Thyroid gland (tissue), 4 donors: ENCODE results near the gene MIB1. TPM values are rescaled to one million over a fixed set of nuclear protein-coding genes. Genes with fewer than 3 reads are reported as not detected.

Experiments
- DNase-seq, 2 donors: peaks; one replicate each; pipeline ENCODE4 v3.0.0-alpha.2; 2019
- H3K27ac ChIP-seq, 3 donors: fragments of 200-600 bp; sonication (generic); 1 replicate in 2 of 3; 2 replicates in 1 of 3; pipeline ENCODE4 v1.5.1; 2016 to 2019; ENCODE audit warnings: mild to moderate bottlenecking in 1 of 3, moderate library complexity in 1 of 3
- H3K27me3 ChIP-seq: fragments of 200-600 bp; sonication (generic); one replicate; pipeline ENCODE4 v1.5.1; 2019
- H3K36me3 ChIP-seq, 2 donors: fragments of 200-600 bp; sonication (generic); one replicate each; pipeline ENCODE4 v1.5.1; 2016 to 2019
- H3K4me1 ChIP-seq, 2 donors: fragments of 200-600 bp; sonication (generic); one replicate each; pipeline ENCODE4 v1.5.1; 2017 to 2019
- H3K4me3 ChIP-seq, 3 donors: fragments of 200-600 bp; sonication (generic); replicated peaks in 1 of 3; 1 replicate in 2 of 3; 2 replicates in 1 of 3; pipeline ENCODE4 v1.5.1; 2016; ENCODE audit warnings: mild to moderate bottlenecking in 1 of 3
- H3K9me3 ChIP-seq: fragments of 200-600 bp; sonication (generic); one replicate; pipeline ENCODE4 v1.5.1; 2017
- POLR2A ChIP-seq, 2 donors: fragments of 450-650 bp; IDR thresholded peaks; one replicate each; pipeline ENCODE4 v1.6.1; 2017; ENCODE audit warnings: antibody characterized with exemption in 2 of 2, mild to moderate bottlenecking in 2 of 2, moderate library complexity in 1 of 2
- WGBS, 2 donors: methylation state at CpG; one replicate each; pipeline ENCODE4 v1.1.5; 2017; 5-methylcytosine and 5-hydroxymethylcytosine counted together
- intact Hi-C: fragments of 100-400 bp; cut with DNase I; formaldehyde crosslinking; loops from one replicate; pipeline ENCODE4 v1.15.1; 2023
- total RNA-seq, 4 donors: library from RNA; depleted of rRNA; stranded (reverse); fragments of >200 nt; gene quantifications; one replicate each; pipeline ENCODE4 v1.2.3, GENCODE V29; 2016
- TF ChIP-seq, protein P1 (sequence below), 6 experiments: fragments of 200-600 bp in 3 of 6; fragments of 450-650 bp in 3 of 6; sonication (generic) in 3 of 6; IDR thresholded peaks; one replicate each; pipeline ENCODE4 v1.5.1; 2016 to 2019; ENCODE audit warnings: antibody characterized with exemption in 6 of 6, mild to moderate bottlenecking in 2 of 6, inconsistent platforms in 1 of 6, moderate library complexity in 1 of 6

MIB1 gene
- total RNA-seq, 4 donors from 2014 or later: 35.8 to 55.6 (median 45.0) TPM

DNA sequence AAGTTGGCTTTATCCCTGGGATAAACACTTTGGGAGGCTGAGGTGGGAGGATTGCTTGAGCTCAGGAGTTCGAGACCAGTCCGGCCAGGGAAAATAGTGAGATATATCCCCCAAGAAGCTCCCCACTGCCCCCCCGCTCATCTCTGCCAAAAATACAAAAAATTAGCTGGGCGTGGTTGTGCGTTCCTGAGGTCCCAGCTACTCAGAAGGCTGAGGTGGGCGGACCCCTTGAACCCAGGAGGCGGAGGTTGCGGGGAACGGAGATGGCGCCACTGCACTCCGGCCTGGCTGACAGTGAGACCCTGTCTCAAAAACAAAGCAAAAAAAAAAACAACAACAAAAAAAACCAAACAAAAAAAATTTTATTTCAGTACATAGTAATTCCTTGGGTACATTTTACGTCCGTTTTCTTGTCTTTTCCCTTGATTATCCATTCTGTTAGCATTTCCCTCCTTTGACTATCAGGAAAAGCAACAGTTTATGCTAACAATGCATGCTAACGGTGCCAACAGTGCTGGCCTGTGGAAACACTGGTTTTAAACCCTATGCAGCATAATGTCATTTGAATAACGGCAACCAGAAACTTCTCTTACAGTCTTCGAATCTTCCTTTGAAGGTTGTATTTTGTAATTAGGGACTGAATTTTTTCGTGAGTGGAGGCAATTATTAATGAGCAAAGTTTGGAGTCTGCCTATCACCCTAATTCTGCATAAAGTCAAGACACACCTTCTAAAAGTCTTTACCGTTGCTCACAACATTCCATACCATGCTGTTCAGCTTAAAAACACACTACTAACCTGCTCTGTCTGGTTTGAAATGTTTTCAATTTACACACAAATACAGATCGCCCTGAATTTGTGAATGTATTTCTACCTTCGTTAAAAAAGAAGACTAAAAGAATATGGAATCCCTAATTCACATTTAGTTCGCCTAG, 721 bp upstream of the MIB1 start:
- Histone ChIP-seq H3K4me3 (peak overlapping the region in 2 of 3 donors; percentile 4 to 17), H3K36me3 (no peaks in the 10 kb centered on the region), H3K4me1 (peaks cover 12 to 28% of the 10 kb centered on the region in 2 donors), H3K9me3 (no peaks in the 10 kb centered on the region), H3K27ac (peak overlapping the region in 2 of 3 donors; percentile 35 to 97), H3K27me3 (no peaks in the 10 kb centered on the region)
- peak in 1 of 2 donors; percentile 14 for DNase-seq
- intact Hi-C loops: no loop called here
- 52 to 60% methylated on average over 21 of the region's 21 CpGs for WGBS, 2 donors
- no peak for TF ChIP-seq POLR2A (IDR thresholded peaks at IDR 0.05)
- TF ChIP-seq, protein P1, sequence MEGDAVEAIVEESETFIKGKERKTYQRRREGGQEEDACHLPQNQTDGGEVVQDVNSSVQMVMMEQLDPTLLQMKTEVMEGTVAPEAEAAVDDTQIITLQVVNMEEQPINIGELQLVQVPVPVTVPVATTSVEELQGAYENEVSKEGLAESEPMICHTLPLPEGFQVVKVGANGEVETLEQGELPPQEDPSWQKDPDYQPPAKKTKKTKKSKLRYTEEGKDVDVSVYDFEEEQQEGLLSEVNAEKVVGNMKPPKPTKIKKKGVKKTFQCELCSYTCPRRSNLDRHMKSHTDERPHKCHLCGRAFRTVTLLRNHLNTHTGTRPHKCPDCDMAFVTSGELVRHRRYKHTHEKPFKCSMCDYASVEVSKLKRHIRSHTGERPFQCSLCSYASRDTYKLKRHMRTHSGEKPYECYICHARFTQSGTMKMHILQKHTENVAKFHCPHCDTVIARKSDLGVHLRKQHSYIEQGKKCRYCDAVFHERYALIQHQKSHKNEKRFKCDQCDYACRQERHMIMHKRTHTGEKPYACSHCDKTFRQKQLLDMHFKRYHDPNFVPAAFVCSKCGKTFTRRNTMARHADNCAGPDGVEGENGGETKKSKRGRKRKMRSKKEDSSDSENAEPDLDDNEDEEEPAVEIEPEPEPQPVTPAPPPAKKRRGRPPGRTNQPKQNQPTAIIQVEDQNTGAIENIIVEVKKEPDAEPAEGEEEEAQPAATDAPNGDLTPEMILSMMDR (IDR thresholded peaks at IDR 0.05): no peak

DNA sequence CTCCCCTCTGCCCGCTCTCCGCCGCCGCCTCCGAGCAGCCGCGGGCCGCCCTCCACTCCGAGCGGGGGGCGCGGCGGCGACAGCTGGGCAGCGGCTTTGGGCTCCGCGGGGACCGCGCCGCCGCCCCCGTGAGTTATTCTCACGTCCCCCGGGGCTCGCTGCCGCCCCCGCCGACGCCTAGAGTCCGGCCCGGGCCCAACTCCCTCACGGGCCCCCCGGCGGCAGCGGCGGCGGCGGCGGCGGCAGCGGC, 645 bp downstream of the MIB1 start:
- Histone ChIP-seq H3K4me1 (peaks cover 15 to 33% of the 10 kb centered on the region in 2 donors), H3K4me3 (peak overlapping the region; percentile 81 to 97 (median 91)), H3K27me3 (no peaks in the 10 kb centered on the region), H3K27ac (peak overlapping the region; percentile 94 to 99 (median 97)), H3K36me3 (no peaks in the 10 kb centered on the region), H3K9me3 (no peaks in the 10 kb centered on the region)
- TF ChIP-seq, protein P1 (IDR thresholded peaks at IDR 0.05): no peak
- TF ChIP-seq POLR2A (IDR thresholded peaks at IDR 0.05): no peak
- 1% methylated on average over 18 of the region's 41 CpGs; no CpG with 5 or more reads in 1 of the 2 donors for WGBS, 2 donors
- DNase-seq: no peak
- intact Hi-C loops: no loop called here

DNA sequence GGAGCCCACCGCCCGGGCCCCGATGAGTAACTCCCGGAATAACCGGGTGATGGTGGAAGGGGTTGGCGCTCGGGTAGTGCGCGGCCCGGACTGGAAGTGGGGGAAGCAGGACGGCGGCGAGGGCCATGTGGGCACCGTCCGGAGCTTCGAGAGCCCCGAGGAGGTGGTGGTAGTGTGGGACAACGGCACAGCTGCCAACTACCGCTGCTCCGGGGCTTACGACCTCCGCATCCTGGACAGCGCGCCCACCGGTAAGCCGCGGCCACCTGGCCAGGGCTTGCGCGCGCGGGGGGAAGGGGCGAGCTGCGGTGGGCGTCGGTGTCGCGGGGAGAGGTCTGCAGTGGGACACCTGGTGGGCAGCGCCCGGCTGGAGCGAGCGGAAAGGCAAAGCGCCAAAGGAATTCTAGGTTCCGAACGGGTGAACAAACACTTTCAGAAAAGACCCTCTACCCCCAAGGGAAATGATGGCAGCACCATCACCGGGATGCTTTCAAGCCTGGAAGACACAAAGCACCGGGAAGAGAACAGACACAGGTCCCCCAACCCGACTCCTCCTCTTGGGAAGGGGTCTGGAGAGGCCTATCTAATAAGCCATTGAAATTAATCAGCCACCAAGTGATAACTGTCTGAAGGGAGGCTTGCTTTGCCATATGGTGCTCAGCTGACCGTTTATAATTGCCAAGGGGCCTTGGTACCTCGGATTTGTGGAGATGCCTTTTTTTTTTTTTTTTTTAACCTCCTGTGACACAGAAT, 1.1 kb downstream of the MIB1 start:
- Histone ChIP-seq H3K27me3 (no peaks in the 10 kb centered on the region), H3K9me3 (no peaks in the 10 kb centered on the region), H3K4me3 (peak overlapping the region; percentile 81 to 97 (median 91)), H3K4me1 (peaks cover 15 to 34% of the 10 kb centered on the region in 2 donors), H3K27ac (peak overlapping the region in 2 of 3 donors; percentile 94 to 97), H3K36me3 (no peaks in the 10 kb centered on the region)
- DNase-seq: peak; percentile 34 to 42
- 1% methylated on average over 22 to 40 of the region's 49 CpGs for WGBS, 2 donors
- no peak for TF ChIP-seq POLR2A (IDR thresholded peaks at IDR 0.05)
- TF ChIP-seq, protein P1 (IDR thresholded peaks at IDR 0.05): no peak
- intact Hi-C loops: no loop called here

DNA sequence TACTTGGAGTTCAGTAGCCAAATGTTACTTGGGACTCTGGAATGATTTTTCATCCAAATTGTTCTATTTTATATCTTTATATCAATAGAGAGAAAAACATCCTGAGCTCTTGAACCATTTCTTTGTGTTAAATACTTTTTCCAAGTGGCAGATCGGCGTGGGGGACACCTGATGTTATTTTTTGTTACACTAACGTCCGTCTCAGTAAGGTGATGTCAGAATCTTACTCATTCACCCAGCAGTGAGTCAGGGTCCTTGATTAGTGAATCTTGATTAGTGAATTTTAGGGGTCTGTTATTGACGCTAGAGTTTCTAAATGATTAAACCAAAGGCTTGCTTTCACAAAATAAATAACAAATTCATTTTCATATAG, 1.7 kb downstream of the MIB1 start:
- peak overlapping the region in 1 of 3 donors; percentile 94 for H3K27ac ChIP-seq
- peaks cover 17 to 40% of the 10 kb centered on the region in 2 donors for H3K4me1 ChIP-seq
- H3K27me3 ChIP-seq: no peaks in the 10 kb centered on the region
- H3K9me3 ChIP-seq: no peaks in the 10 kb centered on the region
- 59 to 64% methylated on average over 5 of the region's 5 CpGs for WGBS, 2 donors
- DNase-seq: no peak
- H3K36me3 ChIP-seq: no peaks in the 10 kb centered on the region
- peak overlapping the region in 1 of 3 donors; percentile 97 for H3K4me3 ChIP-seq
- TF ChIP-seq, protein P1 (IDR thresholded peaks at IDR 0.05): no peak
- TF ChIP-seq POLR2A (IDR thresholded peaks at IDR 0.05): no peak
- intact Hi-C loops: no loop called here
